Upper lobe of right lung (tissue), 1 donor: ENCODE measurements around the gene CPED1. TPM values are rescaled to one million over a fixed set of nuclear protein-coding genes. Genes with fewer than 3 reads are reported as not detected.

Source experiments
- ATAC-seq: fragments of 200-7000 bp; cut with Tn5 transposase; one replicate; pipeline ENCODE4 v1.9.1; 2020; ENCODE audit warnings: mild to moderate bottlenecking, moderate library complexity
- DNase-seq: peaks from one replicate; pipeline ENCODE4 v3.0.0-alpha.2; 2020
- H3K27ac ChIP-seq: fragments of 200-600 bp; one replicate; pipeline ENCODE4 v1.8.0; 2022
- H3K27me3 ChIP-seq: fragments of 200-600 bp; one replicate; pipeline ENCODE4 v1.8.0; 2022; ENCODE audit warnings: mild to moderate bottlenecking
- H3K36me3 ChIP-seq: fragments of 200-600 bp; one replicate; pipeline ENCODE4 v1.8.0; 2022
- H3K4me1 ChIP-seq: fragments of 200-600 bp; one replicate; pipeline ENCODE4 v1.8.0; 2022
- H3K4me3 ChIP-seq: fragments of 200-600 bp; one replicate; pipeline ENCODE4 v1.8.0; 2022; ENCODE audit warnings: mild to moderate bottlenecking
- H3K9me3 ChIP-seq: fragments of 200-600 bp; one replicate; pipeline ENCODE4 v1.8.0; 2022
- intact Hi-C: fragments of 100-400 bp; cut with DNase I; formaldehyde crosslinking; loops from one replicate; pipeline ENCODE4 v1.11.0; 2022
- total RNA-seq: library from RNA; stranded (reverse); fragmentation: NEBNext Ultra II Directional; extraction: Animal tissue kit (Norgen Biotek cat#: 25700); gene quantifications from one replicate; pipeline ENCODE4 v1.2.1, GENCODE V29; 2021
- TF ChIP-seq, protein P1 (sequence below): fragments of 200-600 bp; IDR thresholded peaks from one replicate; pipeline ENCODE4 v1.8.0; 2022; ENCODE audit warnings: antibody characterized with exemption
- donor health status: DM: no; HTN: yes; CAD: no; lungs with severe emphysema.

The CPED1 gene
- total RNA-seq, 1 donor from 2014 or later, result 39.2 TPM

DNA sequence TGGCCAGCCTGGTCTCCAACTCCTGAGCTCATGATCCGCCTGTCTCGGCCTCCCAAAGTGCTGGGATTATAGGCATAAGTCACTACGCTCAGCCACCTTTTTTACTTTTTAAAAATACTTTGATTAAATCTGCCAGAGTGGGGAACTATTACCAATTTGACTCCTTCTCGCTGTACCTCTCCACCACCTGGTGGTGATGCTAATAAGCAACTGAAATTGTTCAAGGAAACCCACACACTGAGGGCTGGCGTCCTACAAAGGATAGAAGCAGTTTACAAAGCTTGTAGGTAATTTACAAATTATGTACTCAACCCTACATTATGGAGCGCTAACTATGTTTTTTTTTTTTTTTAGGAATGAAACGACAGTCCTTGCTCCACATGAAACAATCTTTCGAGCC, 111.1 kb downstream of the CPED1 start:
- ATAC-seq, result no peak
- H3K4me1 ChIP-seq, result no peaks in the 10 kb centered on the region
- H3K27me3 ChIP-seq, result no peaks in the 10 kb centered on the region
- DNase-seq, result no peak
- intact Hi-C loops, result no loop called here
- H3K36me3 ChIP-seq, result no peaks in the 10 kb centered on the region
- TF ChIP-seq, protein P1, sequence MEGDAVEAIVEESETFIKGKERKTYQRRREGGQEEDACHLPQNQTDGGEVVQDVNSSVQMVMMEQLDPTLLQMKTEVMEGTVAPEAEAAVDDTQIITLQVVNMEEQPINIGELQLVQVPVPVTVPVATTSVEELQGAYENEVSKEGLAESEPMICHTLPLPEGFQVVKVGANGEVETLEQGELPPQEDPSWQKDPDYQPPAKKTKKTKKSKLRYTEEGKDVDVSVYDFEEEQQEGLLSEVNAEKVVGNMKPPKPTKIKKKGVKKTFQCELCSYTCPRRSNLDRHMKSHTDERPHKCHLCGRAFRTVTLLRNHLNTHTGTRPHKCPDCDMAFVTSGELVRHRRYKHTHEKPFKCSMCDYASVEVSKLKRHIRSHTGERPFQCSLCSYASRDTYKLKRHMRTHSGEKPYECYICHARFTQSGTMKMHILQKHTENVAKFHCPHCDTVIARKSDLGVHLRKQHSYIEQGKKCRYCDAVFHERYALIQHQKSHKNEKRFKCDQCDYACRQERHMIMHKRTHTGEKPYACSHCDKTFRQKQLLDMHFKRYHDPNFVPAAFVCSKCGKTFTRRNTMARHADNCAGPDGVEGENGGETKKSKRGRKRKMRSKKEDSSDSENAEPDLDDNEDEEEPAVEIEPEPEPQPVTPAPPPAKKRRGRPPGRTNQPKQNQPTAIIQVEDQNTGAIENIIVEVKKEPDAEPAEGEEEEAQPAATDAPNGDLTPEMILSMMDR, result no peak
- H3K9me3 ChIP-seq, result no peaks in the 10 kb centered on the region
- H3K4me3 ChIP-seq, result no peak overlapping the region
- no peak overlapping the region for H3K27ac ChIP-seq

DNA sequence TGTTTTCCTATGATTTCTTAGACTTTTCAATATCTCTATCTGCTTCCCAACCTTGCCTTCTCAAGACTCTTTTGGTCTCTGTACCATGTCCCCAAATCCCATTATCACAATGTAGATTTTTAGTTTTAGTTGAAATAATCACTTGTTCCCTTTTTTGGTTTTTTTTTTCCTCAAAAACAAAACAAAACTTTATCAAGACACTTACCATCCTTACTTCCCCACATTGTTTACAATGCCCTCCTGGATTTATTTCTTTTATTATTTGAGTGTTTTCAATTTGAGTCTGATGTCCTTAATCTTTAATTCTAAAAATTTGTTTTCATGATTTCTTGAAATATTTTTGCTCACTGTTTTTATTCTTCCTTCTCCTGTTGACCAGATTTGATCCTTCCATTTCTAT, 112.6 kb downstream of the CPED1 start:
- Histone ChIP-seq H3K27me3 (no peaks in the 10 kb centered on the region), H3K9me3 (no peaks in the 10 kb centered on the region), H3K36me3 (no peaks in the 10 kb centered on the region), H3K4me1 (no peaks in the 10 kb centered on the region), H3K27ac (no peak overlapping the region), H3K4me3 (no peak overlapping the region)
- TF ChIP-seq, protein P1, result no peak
- DNase-seq (no peak), ATAC-seq (no peak)
- intact Hi-C loops, result no loop called here

DNA sequence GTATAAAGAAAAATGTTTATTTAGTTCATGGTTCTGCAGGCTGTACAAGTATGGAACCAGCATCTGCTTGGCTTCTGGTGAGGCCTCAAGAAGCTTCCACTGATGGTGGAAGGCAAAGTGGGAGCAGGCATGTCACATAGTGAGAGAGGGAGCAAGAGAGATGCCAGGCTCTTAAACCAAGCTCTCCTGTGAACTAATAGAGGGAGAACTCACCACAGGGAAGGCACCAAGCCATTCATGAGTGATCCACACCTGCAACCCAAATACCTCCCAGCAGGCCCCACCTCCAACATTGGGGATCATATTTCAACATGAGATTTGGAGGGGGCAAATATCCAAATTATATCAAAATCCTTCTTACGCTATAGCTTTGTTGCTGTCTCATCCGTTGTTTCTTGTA, 113.1 kb downstream of the CPED1 start:
- H3K36me3 ChIP-seq, result no peaks in the 10 kb centered on the region
- no peaks in the 10 kb centered on the region for H3K27me3 ChIP-seq
- intact Hi-C loops, result no loop called here
- no peak overlapping the region for H3K27ac ChIP-seq
- no peak overlapping the region for H3K4me3 ChIP-seq
- TF ChIP-seq, protein P1, result no peak
- ATAC-seq, result no peak
- no peak for DNase-seq
- H3K4me1 ChIP-seq, result no peaks in the 10 kb centered on the region
- H3K9me3 ChIP-seq, result no peaks in the 10 kb centered on the region

DNA sequence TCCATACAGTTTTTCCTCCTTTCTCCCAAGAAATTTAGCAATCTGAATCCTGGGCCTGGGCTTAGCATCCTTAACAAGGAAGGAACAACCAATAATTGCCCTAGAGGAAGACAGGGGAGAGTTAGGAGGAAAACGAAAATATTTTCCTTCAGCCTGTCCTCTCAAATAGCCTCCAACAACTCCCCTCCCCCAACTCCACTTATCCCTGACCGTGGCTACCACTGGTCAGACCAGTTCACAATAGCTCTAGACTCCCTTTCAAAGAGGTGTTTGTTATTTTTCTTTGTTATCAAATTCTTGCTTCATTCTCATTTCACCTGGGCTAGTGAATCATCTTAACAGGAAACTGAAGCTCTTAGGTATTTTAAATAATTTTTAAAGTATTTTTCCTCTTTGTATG, 114.1 kb downstream of the CPED1 start:
- ATAC-seq (peak; percentile 80), DNase-seq (no peak)
- Histone ChIP-seq H3K27ac (no peak overlapping the region), H3K4me3 (no peak overlapping the region), H3K9me3 (no peaks in the 10 kb centered on the region), H3K27me3 (no peaks in the 10 kb centered on the region), H3K4me1 (no peaks in the 10 kb centered on the region), H3K36me3 (no peaks in the 10 kb centered on the region)
- intact Hi-C loops, result no loop called here
- TF ChIP-seq, protein P1, result no peak

DNA sequence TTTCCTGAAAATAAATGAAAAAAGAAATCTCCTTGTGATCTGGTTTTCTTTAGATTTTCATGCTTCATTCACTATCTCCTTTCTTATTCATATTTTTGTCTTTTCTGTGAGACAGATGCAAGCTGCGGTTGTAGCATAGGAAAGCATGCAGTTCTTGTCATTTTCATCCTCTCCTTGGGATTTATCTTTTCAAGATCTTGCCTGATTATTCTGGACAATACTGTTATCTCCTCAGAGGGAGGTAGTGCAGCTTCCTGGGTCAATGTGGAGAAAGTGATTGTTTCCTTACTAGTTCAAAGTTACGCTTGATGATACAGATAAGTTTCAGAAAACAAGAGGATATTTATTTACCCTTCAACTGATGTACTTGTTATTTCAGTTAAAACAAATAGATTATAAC, 114.6 kb downstream of the CPED1 start:
- no peak for ATAC-seq
- TF ChIP-seq, protein P1, result no peak
- intact Hi-C loops, result no loop called here

DNA sequence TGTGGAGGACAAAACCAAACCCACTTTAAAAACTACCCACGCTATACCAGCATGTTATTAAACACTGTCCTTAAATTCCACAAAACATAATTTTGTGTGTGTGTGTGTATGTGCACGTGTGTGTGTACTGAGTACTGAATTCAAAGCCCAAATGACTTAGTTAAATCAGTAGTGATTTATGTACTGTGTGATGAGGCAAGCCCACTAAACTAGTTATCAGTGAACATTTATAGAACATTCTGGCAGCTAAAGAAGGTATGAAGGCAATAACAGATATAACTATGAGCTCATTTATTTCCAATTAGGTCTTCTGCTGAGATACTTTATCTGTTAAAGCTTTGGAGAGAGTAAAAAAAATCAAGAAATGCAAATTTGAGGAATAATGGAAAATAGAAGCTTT, 115.1 kb downstream of the CPED1 start:
- H3K9me3 ChIP-seq, result no peaks in the 10 kb centered on the region
- intact Hi-C loops, result no loop called here
- DNase-seq (no peak), ATAC-seq (no peak)
- no peaks in the 10 kb centered on the region for H3K4me1 ChIP-seq
- no peaks in the 10 kb centered on the region for H3K27me3 ChIP-seq
- H3K36me3 ChIP-seq, result no peaks in the 10 kb centered on the region
- no peak overlapping the region for H3K27ac ChIP-seq
- H3K4me3 ChIP-seq, result no peak overlapping the region
- TF ChIP-seq, protein P1, result no peak

More for the DNA sequence above, 114.6 kb downstream of the CPED1 start:
- Histone ChIP-seq H3K4me1 (no peaks in the 10 kb centered on the region), H3K4me3 (no peak overlapping the region), H3K27ac (no peak overlapping the region), H3K36me3 (no peaks in the 10 kb centered on the region), H3K27me3 (no peaks in the 10 kb centered on the region), H3K9me3 (no peaks in the 10 kb centered on the region)
- no peak for DNase-seq
